ENCODE data around the gene WWOX. TPM values are rescaled to one million over a fixed set of nuclear protein-coding genes. Genes with fewer than 3 reads are reported as not detected.
A peak's percentile ranks its signal among the peaks of the same experiment; 100 is the strongest.

Gene WWOX
- total RNA-seq, 6 experiments from 2014 or later, result 13.0 to 24.3 (median 16.5) TPM

DNA sequence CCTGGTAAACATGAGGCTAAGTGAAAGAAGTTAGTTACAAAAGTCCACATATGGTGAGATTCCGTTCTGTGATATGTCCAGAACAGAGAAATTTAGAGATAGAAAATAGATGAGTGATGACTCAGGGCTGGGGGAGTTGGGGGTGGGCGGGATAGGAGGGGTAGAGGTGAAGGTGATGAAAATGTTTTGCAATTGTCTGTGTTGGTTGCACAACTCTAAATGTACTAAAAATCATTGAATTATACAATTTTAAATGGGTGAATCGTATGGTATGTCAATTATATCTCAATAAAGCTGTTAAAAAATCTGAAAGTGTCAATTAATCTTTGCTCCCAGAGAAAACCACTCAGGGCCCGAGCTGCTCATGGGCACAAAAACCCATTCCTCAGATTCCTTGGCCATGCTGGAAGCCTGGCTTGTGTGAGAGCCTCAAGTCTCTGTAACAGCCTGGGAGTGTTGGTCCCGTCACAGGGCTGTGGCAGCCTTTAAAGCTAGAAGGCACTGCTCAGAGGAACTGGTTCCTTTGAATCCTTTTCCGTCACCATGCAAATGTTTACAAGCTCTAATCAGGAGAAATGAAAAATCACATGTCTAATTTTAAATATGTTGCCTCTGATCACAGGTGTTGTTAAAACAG, 225.3 kb downstream of the WWOX start:
- H3K27ac ChIP-seq, result no peak overlapping the region
- DNase-seq (no peak), ATAC-seq (peak in 1 of 4 donors; percentile 40)
- no peak for TF ChIP-seq POLR2A (IDR thresholded peaks at IDR 0.05)
- TF ChIP-seq, protein P1, sequence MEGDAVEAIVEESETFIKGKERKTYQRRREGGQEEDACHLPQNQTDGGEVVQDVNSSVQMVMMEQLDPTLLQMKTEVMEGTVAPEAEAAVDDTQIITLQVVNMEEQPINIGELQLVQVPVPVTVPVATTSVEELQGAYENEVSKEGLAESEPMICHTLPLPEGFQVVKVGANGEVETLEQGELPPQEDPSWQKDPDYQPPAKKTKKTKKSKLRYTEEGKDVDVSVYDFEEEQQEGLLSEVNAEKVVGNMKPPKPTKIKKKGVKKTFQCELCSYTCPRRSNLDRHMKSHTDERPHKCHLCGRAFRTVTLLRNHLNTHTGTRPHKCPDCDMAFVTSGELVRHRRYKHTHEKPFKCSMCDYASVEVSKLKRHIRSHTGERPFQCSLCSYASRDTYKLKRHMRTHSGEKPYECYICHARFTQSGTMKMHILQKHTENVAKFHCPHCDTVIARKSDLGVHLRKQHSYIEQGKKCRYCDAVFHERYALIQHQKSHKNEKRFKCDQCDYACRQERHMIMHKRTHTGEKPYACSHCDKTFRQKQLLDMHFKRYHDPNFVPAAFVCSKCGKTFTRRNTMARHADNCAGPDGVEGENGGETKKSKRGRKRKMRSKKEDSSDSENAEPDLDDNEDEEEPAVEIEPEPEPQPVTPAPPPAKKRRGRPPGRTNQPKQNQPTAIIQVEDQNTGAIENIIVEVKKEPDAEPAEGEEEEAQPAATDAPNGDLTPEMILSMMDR (IDR thresholded peaks at IDR 0.05), result no peak
- no peaks in the 10 kb centered on the region for H3K9me3 ChIP-seq
- no peaks in the 10 kb centered on the region for H3K27me3 ChIP-seq
- intact Hi-C loops (cut with DNase I), result no loop called here
- H3K4me3 ChIP-seq, result no peak overlapping the region
- no peaks in the 10 kb centered on the region for H3K4me1 ChIP-seq
- no peaks in the 10 kb centered on the region for H3K36me3 ChIP-seq
- WGBS (ENCODE audit: insufficient coverage, low coverage, low lambda C conversion rate, missing lambda C conversion rate), result 70% methylated on average over 5 of the region's 6 CpGs

DNA sequence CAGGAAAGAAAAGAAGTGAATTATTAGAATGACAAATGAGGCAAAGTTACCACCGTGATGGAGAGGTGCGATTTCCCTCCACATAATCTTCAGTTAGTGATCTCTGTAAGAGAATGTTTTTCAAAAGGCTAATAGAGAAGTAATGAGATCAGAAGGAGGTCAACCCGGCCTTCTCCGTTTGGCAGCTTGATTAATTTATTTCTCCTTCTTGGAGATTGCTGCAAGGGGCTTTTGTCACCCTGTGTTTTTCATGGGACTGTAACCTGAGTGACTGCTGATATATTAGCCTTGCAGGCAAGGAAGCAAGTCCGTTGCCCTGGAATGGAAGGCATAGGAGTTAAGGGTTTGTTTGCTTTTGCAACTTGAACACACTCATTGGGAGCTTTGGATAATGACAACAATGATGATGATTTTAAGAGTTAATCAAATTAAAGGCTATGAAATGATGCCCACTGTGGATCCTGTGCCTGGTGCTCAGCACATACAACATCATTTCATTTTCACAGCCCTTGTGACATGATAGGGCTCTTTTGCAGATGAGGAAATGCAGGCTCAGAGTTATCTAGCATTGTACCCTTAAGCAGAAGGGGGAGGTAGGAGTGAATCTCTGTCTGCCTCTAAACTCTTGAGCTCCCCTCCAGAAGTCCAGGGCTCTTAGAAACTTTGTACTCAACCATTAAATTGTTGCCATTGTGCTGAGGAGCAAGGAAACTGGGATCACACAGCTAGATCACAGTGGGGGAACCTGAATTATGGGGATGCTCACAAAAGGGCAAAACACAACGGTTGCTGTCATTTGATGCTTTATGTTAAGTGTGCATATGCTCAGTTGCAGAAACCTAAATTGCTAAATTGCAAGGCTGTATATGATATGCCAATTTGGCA, 226.3 kb downstream of the WWOX start:
- Histone ChIP-seq H3K27me3 (no peaks in the 10 kb centered on the region), H3K9me3 (no peaks in the 10 kb centered on the region), H3K27ac (no peak overlapping the region), H3K36me3 (no peaks in the 10 kb centered on the region), H3K4me3 (no peak overlapping the region), H3K4me1 (no peaks in the 10 kb centered on the region)
- intact Hi-C loops (cut with DNase I), result no loop called here
- no peak for DNase-seq
- TF ChIP-seq, protein P1 (IDR thresholded peaks at IDR 0.05), result no peak
- TF ChIP-seq POLR2A (IDR thresholded peaks at IDR 0.05), result no peak
- ATAC-seq, result no peak
- WGBS (ENCODE audit: insufficient coverage, low coverage, low lambda C conversion rate, missing lambda C conversion rate), result 88% methylated on average over 6 of the region's 6 CpGs

DNA sequence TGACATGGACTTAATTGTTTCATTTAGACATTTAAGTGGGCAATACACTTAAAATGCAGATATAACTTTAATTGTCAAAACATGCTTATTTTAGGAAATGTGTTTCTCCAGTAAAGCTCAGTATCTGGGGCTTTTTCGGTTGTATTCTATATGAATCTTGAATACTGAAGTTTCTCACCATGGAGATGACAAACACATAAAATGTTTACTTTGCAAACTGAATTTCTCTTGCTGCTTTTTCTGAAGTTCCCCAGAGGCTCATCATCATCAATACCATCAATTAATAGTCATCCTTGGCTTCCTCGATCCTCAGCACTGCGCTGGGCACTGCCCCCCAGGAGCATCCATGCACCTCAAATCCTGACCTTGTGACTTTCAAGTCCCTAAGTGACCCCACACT, 227.3 kb downstream of the WWOX start:
- DNase-seq (no peak), ATAC-seq (no peak)
- WGBS (ENCODE audit: insufficient coverage, low coverage, low lambda C conversion rate, missing lambda C conversion rate), result 96% methylated on average over 3 of the region's 3 CpGs
- Histone ChIP-seq H3K27me3 (no peaks in the 10 kb centered on the region), H3K4me1 (no peaks in the 10 kb centered on the region), H3K36me3 (no peaks in the 10 kb centered on the region), H3K4me3 (no peak overlapping the region), H3K27ac (no peak overlapping the region), H3K9me3 (no peaks in the 10 kb centered on the region)
- TF ChIP-seq POLR2A (IDR thresholded peaks at IDR 0.05), result no peak
- TF ChIP-seq, protein P1 (IDR thresholded peaks at IDR 0.05), result no peak
- intact Hi-C loops (cut with DNase I), result no loop called here

DNA sequence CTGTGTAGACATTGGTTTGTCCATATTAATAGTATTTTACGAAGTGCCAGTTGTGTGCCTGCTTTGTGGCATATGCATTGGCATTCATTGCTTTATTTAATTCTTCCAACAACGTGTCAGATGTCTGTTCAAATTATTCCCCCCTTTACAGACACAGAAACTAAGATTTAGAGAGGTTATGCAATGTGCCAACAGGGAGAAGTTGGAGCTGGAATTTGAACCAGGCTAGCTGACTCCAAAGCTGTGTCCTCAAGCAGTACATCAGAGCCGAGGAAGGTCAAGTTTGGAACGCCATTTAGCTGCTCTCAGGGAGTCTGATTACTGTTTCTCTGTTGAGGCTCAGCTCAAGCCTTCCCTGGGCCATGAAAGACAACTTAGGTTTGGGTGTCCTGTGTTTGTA, 232.3 kb downstream of the WWOX start:
- Histone ChIP-seq H3K27me3 (no peaks in the 10 kb centered on the region), H3K4me1 (no peaks in the 10 kb centered on the region), H3K4me3 (no peak overlapping the region), H3K36me3 (no peaks in the 10 kb centered on the region), H3K9me3 (no peaks in the 10 kb centered on the region), H3K27ac (no peak overlapping the region)
- intact Hi-C loops (cut with DNase I), result no loop called here
- DNase-seq (no peak), ATAC-seq (peak; percentile 62 to 73 (median 70))
- TF ChIP-seq, protein P1 (IDR thresholded peaks at IDR 0.05), result no peak
- TF ChIP-seq POLR2A (IDR thresholded peaks at IDR 0.05), result no peak
- 43% methylated on average over 4 of the region's 4 CpGs for WGBS (ENCODE audit: insufficient coverage, low coverage, low lambda C conversion rate, missing lambda C conversion rate)

All from right lobe of liver (tissue), 6 donors.